NCI-H1092 (cell line): ENCODE measurements around the gene HBZ.
A peak's percentile ranks its signal among the peaks of the same experiment; 100 is the strongest.
"Not testable (repeated sequence)": the region's sequence is repeated elsewhere in the genome, so short reads cannot be mapped to it uniquely, and the experiment has no call there.

Experiments
- DNase-seq: peaks from one replicate; lab custom pipeline; 2025; lab: John Stamatoyannopoulos, UW

Gene HBZ

GRCh38 chr16:152141-153128 is at the start of gene HBZ:
HBZ (plus strand) TSS chr16:152644; CDS start chr16:152910, 266 bp downstream.
- DNase-seq: no peak

DNA sequence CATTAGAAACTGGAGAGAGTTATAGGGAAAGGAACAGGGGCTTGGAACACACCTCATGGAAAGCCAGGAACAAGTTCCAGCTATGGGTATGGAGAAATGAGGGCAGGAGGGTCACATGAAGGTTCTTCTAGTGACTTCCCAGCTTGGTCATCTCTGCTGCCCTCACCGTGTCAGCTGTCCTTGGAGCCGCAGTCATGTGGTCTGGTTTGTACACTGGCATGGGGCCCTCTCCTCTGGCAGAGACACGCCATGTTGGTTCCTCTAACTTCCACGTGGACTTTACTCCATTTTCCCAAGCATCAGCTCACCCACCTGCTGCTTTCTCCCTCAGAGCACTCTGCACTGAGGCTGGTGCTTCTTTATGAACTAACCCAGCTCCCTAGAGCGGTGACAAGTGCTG is 48.1 kb upstream of the HBZ start:
- no peak for DNase-seq

GRCh38 chr16:104928-105327 is 47.5 kb upstream of the HBZ start:
- no peak for DNase-seq

- no peak for DNase-seq
Measured at GRCh38 chr16:105521-105920, 46.9 kb upstream of the HBZ start.

- peak; percentile 47 for DNase-seq
Measured at GRCh38 chr16:106623-107324, 45.7 kb upstream of the HBZ start.

- DNase-seq: no peak
Measured at GRCh38 chr16:112153-112840, 40.1 kb upstream of the HBZ start.

GRCh38 chr16:114327-114726 is 38.1 kb upstream of the HBZ start:
- DNase-seq: no peak

- no peak for DNase-seq
Measured at GRCh38 chr16:116015-116414, 36.4 kb upstream of the HBZ start.

GRCh38 chr16:117379-118365 is 34.8 kb upstream of the HBZ start:
- peak; percentile 26 for DNase-seq

DNA sequence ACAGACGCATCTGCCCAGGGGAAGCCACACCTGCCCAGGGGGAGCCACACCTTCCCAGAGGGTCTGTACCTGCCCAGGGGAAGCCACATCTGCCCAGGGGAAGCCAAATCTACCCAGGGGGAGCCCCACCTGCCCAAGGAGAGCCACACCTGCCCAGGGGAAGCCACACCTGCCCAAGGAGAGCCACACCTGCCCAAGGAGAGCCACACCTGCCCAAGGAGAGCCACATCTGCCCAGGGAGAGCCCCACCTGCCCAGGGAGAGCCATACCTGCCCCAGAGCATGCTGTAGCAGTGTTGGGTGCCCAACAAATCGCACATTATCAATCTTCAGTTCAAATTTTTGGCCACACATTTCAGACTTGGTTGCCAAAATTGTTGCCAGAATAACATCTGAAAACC is 33.6 kb upstream of the HBZ start:
- no peak for DNase-seq

GRCh38 chr16:119295-119694 is 33.1 kb upstream of the HBZ start:
- no peak for DNase-seq

DNA sequence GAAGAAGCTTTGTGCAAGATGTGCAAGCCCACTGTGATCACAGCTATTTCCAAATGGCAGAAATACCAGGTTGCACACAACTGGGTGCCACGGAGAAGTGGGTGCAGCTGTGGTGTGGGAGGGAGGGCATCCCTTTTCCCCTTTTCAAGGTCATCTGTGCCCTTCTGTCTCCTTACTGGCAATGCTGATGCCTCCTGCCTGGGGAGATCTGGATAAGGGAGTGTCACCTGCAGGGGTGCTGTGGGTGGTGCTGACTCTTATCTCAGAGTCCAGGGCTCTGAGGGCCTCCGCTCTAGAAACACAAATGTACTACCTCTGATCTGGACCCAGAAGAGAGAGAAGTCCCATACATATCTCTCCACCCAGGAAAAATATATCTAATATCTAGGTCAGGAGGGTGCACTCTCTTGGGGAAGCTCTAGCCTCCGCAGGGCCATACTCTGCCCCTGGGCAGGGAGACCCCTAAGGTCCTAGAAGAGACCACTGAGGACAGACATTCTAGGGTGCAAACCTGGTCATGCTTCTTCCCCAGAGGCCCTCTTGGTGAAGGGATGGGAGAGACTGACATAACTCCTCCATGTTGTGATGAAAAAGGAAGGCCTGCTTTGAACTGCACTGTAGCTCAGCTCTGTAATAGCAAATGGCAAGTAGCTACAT is 32.5 kb upstream of the HBZ start:
- DNase-seq: no peak

GRCh38 chr16:120756-121155 is 31.7 kb upstream of the HBZ start:
- DNase-seq: no peak

GRCh38 chr16:122361-122760 is 30.1 kb upstream of the HBZ start:
- DNase-seq: no peak

- DNase-seq: not testable (repeated sequence)
Measured at GRCh38 chr16:123558-124350, 28.7 kb upstream of the HBZ start.

DNA sequence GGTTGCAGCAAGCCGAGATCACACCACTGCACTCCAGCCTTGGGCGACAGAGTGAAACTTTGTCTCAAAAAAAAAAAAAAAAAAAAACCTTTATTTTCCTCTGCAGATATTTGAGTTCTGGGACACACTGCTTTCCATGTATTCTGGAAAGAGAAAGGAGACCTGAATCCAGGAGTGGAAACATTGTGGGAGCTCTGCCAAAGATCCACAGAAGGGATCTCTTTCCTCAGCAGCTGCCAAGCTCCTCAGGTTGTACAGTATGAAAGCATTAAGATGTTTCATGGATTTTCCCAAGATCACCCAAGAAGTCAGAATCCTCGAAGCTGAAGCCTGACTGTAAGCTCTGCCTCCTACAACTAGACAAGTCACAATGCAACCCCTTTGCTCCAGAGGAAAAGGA is 27.4 kb upstream of the HBZ start:
- no peak for DNase-seq

DNA sequence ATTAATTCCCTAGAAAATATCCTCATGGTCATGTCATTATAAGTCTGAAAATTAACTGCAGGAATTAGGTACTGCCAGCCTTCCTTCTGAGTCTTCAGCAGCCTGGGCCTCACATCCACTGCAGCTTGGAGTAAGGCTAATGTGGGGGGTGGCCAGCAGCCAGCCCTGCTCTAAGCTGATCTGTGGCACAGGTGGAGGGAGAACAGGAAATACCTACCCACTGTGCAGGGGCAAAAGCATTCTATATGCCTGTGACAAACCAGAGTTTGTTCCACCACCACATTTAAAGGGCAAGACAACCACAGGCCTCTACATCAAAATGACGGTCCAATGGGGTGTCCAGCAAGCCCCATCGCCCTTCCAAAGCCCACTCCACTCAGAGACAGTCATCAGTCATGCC is 23.4 kb upstream of the HBZ start:
- no peak for DNase-seq

DNA sequence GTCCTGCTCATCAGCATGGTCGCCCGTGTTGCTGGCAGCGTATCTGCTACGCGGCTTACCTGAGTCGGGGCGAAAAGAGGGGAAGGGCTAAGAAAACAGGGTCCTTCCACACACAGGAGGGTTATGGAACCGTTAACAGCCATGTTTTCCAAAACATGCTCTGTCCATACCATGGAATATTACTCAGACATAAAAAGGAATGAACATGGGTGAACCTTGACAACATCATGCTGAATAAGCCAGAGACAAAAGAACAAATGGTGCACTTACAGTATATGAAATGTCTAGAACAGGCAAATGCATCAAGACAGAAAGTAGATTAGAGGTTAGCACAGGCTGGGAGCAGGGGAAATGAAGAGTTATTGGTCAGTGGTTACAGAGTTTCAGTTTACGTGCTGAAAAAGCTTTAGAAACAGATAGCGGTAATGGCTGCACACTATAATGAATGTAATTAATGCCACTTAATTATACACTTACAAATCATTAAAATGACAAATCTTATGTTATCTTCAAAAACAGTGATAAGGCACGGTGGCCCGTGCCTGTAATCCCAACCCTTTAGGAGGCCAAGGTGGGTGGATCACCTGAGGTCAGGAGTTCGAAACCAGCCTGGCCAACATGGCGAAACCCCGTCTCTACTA is 21.8 kb upstream of the HBZ start:
- no peak for DNase-seq

DNA sequence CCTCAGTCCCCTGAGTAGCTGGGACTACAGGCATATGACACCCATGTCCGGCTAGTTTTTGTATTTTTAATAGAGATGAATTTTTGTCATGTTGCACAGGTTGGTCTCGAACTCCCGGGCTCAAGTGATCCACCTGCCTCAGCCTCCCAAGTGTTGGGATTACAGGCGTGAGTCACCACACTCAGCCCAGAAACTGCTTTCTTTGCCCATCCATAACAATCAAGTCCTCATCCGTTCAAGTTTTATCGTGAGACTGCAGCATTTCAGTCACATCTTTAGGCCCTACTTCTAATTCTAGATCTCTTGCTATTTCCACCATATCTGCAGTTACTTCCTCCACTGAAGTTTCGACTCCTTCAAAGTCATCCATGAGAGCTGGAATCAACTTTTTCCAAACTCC is 20.3 kb upstream of the HBZ start:
- no peak for DNase-seq

- no peak for DNase-seq
Measured at GRCh38 chr16:133716-134115, 18.7 kb upstream of the HBZ start.
